Spinal cord (tissue), 10 donors: ENCODE data around the gene STAC3. TPM values are rescaled to one million over a fixed set of nuclear protein-coding genes. Genes with fewer than 3 reads are reported as not detected.
A peak's percentile ranks its signal among the peaks of the same experiment; 100 is the strongest.

ENCODE experiments used
- DNase-seq, 6 donors: peaks; one replicate each; pipeline versions ENCODE4 v3.0.0 to v3.0.0-alpha.2; 2013 to 2015; ENCODE audit warnings: low spot score in 6 of 6, low read depth in 4 of 6
- H3K27ac ChIP-seq: one replicate; pipeline ENCODE4 v1.5.1; 2013; ENCODE audit warnings: low read depth, low read length, control low read depth
- H3K27me3 ChIP-seq: one replicate; pipeline ENCODE4 v1.6.1; 2013; ENCODE audit warnings: low read length; ENCODE audit not compliant: control insufficient read depth, insufficient read depth
- H3K36me3 ChIP-seq: one replicate; pipeline ENCODE4 v1.6.1; 2013; ENCODE audit warnings: low read length; ENCODE audit not compliant: control insufficient read depth, insufficient read depth
- H3K4me1 ChIP-seq: one replicate; pipeline ENCODE4 v1.6.1; 2013; ENCODE audit warnings: low read length; ENCODE audit not compliant: control insufficient read depth, insufficient read depth
- H3K4me3 ChIP-seq: one replicate; pipeline ENCODE4 v1.5.1; 2013; ENCODE audit warnings: low read depth, low read length, control low read depth
- H3K9me3 ChIP-seq: one replicate; pipeline ENCODE4 v1.6.1; 2013; ENCODE audit warnings: low read length; ENCODE audit not compliant: control insufficient read depth, insufficient read depth
- WGBS: methylation state at CpG from one replicate; pipeline ENCODE4 v1.1.5; 2013; ENCODE audit warnings: missing lambda C conversion rate; ENCODE audit not compliant: insufficient coverage; 5-methylcytosine and 5-hydroxymethylcytosine counted together
- polyA plus RNA-seq, 2 donors: library from polyadenylated mRNA; unstranded; fragments of 120-200 nt; gene quantifications; one replicate each; pipeline ENCODE4 v1.2.1, GENCODE V29; 2013; ENCODE audit not compliant: insufficient read length in 2 of 2
- total RNA-seq, 2 donors: library from RNA; depleted of rRNA in 1 of 2; stranded (reverse); fragments of 120-200 nt in 1 of 2; fragments of >200 nt in 1 of 2; gene quantifications; one replicate each; pipeline versions ENCODE4 v1.2.3 to v1.2.4, GENCODE V29; 2013 to 2014
- donor health status: healthy.

STAC3 gene
- total and polyA plus RNA-seq, 4 donors = 1.7 to 10.9 (median 3.1) TPM

- Histone ChIP-seq H3K27ac (no peak overlapping the region), H3K36me3 (peaks cover 48% of the 10 kb centered on the region), H3K27me3 (peaks cover 62% of the 10 kb centered on the region), H3K4me1 (peaks cover 66% of the 10 kb centered on the region), H3K9me3 (no peaks in the 10 kb centered on the region), H3K4me3 (no peak overlapping the region)
- DNase-seq = peak in 2 of 6 donors; percentile 37 to 81
- 11% methylated on average over 35 of the region's 40 CpGs for WGBS
Observed at GRCh38 chr12:57236201-57236924, 14.6 kb downstream of the STAC3 start.

- peaks cover 66% of the 10 kb centered on the region for H3K4me1 ChIP-seq
- no peak overlapping the region for H3K4me3 ChIP-seq
- peak in 1 of 6 donors; percentile 14 for DNase-seq
- peaks cover 52% of the 10 kb centered on the region for H3K36me3 ChIP-seq
- WGBS = 43% methylated on average over 7 of the region's 8 CpGs
- H3K27me3 ChIP-seq = peaks cover 55% of the 10 kb centered on the region
- H3K27ac ChIP-seq = peak overlapping the region; percentile 10
- H3K9me3 ChIP-seq = no peaks in the 10 kb centered on the region
Observed at GRCh38 chr12:57235728-57236131, 15.3 kb downstream of the STAC3 start.

- H3K9me3 ChIP-seq = no peaks in the 10 kb centered on the region
- H3K4me1 ChIP-seq = peaks cover 66% of the 10 kb centered on the region
- H3K4me3 ChIP-seq = no peak overlapping the region
- DNase-seq = peak in 1 of 6 donors; percentile 61
- H3K36me3 ChIP-seq = peaks cover 52% of the 10 kb centered on the region
- peaks cover 50% of the 10 kb centered on the region for H3K27me3 ChIP-seq
- peak overlapping the region; percentile 10 for H3K27ac ChIP-seq
- 46% methylated on average over 25 of the region's 26 CpGs for WGBS
Observed at GRCh38 chr12:57235017-57235727, 15.8 kb downstream of the STAC3 start.

- WGBS = 72% methylated on average over 6 of the region's 10 CpGs
- peaks cover 66% of the 10 kb centered on the region for H3K4me1 ChIP-seq
- H3K4me3 ChIP-seq = no peak overlapping the region
- no peaks in the 10 kb centered on the region for H3K9me3 ChIP-seq
- H3K27ac ChIP-seq = peak overlapping the region; percentile 10
- peak in 1 of 6 donors; percentile 43 for DNase-seq
- peaks cover 44% of the 10 kb centered on the region for H3K27me3 ChIP-seq
- peaks cover 52% of the 10 kb centered on the region for H3K36me3 ChIP-seq
Observed at GRCh38 chr12:57234571-57235016, 16.4 kb downstream of the STAC3 start.

GRCh38 chr12:57234233-57234570 lies 16.8 kb downstream of the STAC3 start:
- H3K4me3 ChIP-seq = no peak overlapping the region
- H3K4me1 ChIP-seq = peaks cover 68% of the 10 kb centered on the region
- 89% methylated on average over 2 of the region's 3 CpGs for WGBS
- H3K36me3 ChIP-seq = peaks cover 52% of the 10 kb centered on the region
- no peaks in the 10 kb centered on the region for H3K9me3 ChIP-seq
- no peak for DNase-seq
- H3K27me3 ChIP-seq = peaks cover 40% of the 10 kb centered on the region
- no peak overlapping the region for H3K27ac ChIP-seq

- H3K36me3 ChIP-seq = peaks cover 52% of the 10 kb centered on the region
- H3K4me1 ChIP-seq = peaks cover 62% of the 10 kb centered on the region
- H3K9me3 ChIP-seq = no peaks in the 10 kb centered on the region
- WGBS = 91% methylated on average over 9 of the region's 15 CpGs
- H3K4me3 ChIP-seq = no peak overlapping the region
- H3K27me3 ChIP-seq = peaks cover 35% of the 10 kb centered on the region
- no peak for DNase-seq
- no peak overlapping the region for H3K27ac ChIP-seq
Observed at GRCh38 chr12:57233357-57234232, 17.4 kb downstream of the STAC3 start.

GRCh38 chr12:57232156-57232756 lies 18.7 kb downstream of the STAC3 start:
- 85% methylated on average over 14 of the region's 19 CpGs for WGBS
- H3K27ac ChIP-seq = no peak overlapping the region
- DNase-seq = no peak
- H3K27me3 ChIP-seq = peaks cover 29% of the 10 kb centered on the region
- no peak overlapping the region for H3K4me3 ChIP-seq
- peaks cover 49% of the 10 kb centered on the region for H3K4me1 ChIP-seq
- H3K9me3 ChIP-seq = no peaks in the 10 kb centered on the region
- peaks cover 52% of the 10 kb centered on the region for H3K36me3 ChIP-seq

- peaks cover 29% of the 10 kb centered on the region for H3K27me3 ChIP-seq
- H3K4me1 ChIP-seq = peaks cover 48% of the 10 kb centered on the region
- no peaks in the 10 kb centered on the region for H3K9me3 ChIP-seq
- WGBS = 91% methylated on average over 9 of the region's 13 CpGs
- no peak overlapping the region for H3K4me3 ChIP-seq
- no peak overlapping the region for H3K27ac ChIP-seq
- peaks cover 52% of the 10 kb centered on the region for H3K36me3 ChIP-seq
- no peak for DNase-seq
Observed at GRCh38 chr12:57231276-57232021, 19.5 kb downstream of the STAC3 start.
